Spinal cord (tissue), 10 donors: ENCODE results near the gene MRTFA. TPM values are rescaled to one million over a fixed set of nuclear protein-coding genes. Genes with fewer than 3 reads are reported as not detected.
"Not testable (repeated sequence)": the region's sequence is repeated elsewhere in the genome, so short reads cannot be mapped to it uniquely, and the experiment has no call there.

Source experiments
- DNase-seq, 6 donors: peaks; one replicate each; pipeline versions ENCODE4 v3.0.0 to v3.0.0-alpha.2; 2013 to 2015; ENCODE audit warnings: low spot score in 6 of 6, low read depth in 4 of 6
- H3K27ac ChIP-seq: one replicate; pipeline ENCODE4 v1.5.1; 2013; ENCODE audit warnings: low read depth, low read length, control low read depth
- H3K27me3 ChIP-seq: one replicate; pipeline ENCODE4 v1.6.1; 2013; ENCODE audit warnings: low read length; ENCODE audit not compliant: control insufficient read depth, insufficient read depth
- H3K36me3 ChIP-seq: one replicate; pipeline ENCODE4 v1.6.1; 2013; ENCODE audit warnings: low read length; ENCODE audit not compliant: control insufficient read depth, insufficient read depth
- H3K4me1 ChIP-seq: one replicate; pipeline ENCODE4 v1.6.1; 2013; ENCODE audit warnings: low read length; ENCODE audit not compliant: control insufficient read depth, insufficient read depth
- H3K4me3 ChIP-seq: one replicate; pipeline ENCODE4 v1.5.1; 2013; ENCODE audit warnings: low read depth, low read length, control low read depth
- H3K9me3 ChIP-seq: one replicate; pipeline ENCODE4 v1.6.1; 2013; ENCODE audit warnings: low read length; ENCODE audit not compliant: control insufficient read depth, insufficient read depth
- WGBS: methylation state at CpG from one replicate; pipeline ENCODE4 v1.1.5; 2013; ENCODE audit warnings: missing lambda C conversion rate; ENCODE audit not compliant: insufficient coverage; 5-methylcytosine and 5-hydroxymethylcytosine counted together
- polyA plus RNA-seq, 2 donors: library from polyadenylated mRNA; unstranded; fragments of 120-200 nt; gene quantifications; one replicate each; pipeline ENCODE4 v1.2.1, GENCODE V29; 2013; ENCODE audit not compliant: insufficient read length in 2 of 2
- total RNA-seq, 2 donors: library from RNA; depleted of rRNA in 1 of 2; stranded (reverse); fragments of 120-200 nt in 1 of 2; fragments of >200 nt in 1 of 2; gene quantifications; one replicate each; pipeline versions ENCODE4 v1.2.3 to v1.2.4, GENCODE V29; 2013 to 2014
- donor health status: healthy.

MRTFA gene
- total and polyA plus RNA-seq, 4 donors = 19.2 to 42.0 (median 34.0) TPM

- peaks cover 5% of the 10 kb centered on the region for H3K36me3 ChIP-seq
- WGBS = 89% methylated on average over 3 of the region's 3 CpGs
These were observed 40.1 kb upstream of the MRTFA start for GRCh38 chr22:40676644-40677043.

GRCh38 chr22:40676166-40676565, 39.6 kb upstream of the MRTFA start:
- H3K4me1 ChIP-seq = peaks cover 26% of the 10 kb centered on the region
- H3K36me3 ChIP-seq, H3K27ac ChIP-seq, H3K27me3 ChIP-seq, H3K9me3 ChIP-seq, DNase-seq, H3K4me3 ChIP-seq: not testable (repeated sequence)
- WGBS = 90% methylated on average over 4 of the region's 4 CpGs

More at GRCh38 chr22:40676644-40677043, 40.1 kb upstream of the MRTFA start:
- Histone ChIP-seq H3K4me1 (peaks cover 31% of the 10 kb centered on the region), H3K27me3 (no peaks in the 10 kb centered on the region), H3K9me3 (no peaks in the 10 kb centered on the region), H3K27ac (no peak overlapping the region), H3K4me3 (no peak overlapping the region)
- DNase-seq = no peak

- no peaks in the 10 kb centered on the region for H3K9me3 ChIP-seq
- 80% methylated on average over 1 of the region's 4 CpGs for WGBS
- peaks cover 9% of the 10 kb centered on the region for H3K4me1 ChIP-seq
- H3K27me3 ChIP-seq = no peaks in the 10 kb centered on the region
- H3K4me3 ChIP-seq = no peak overlapping the region
- no peak overlapping the region for H3K27ac ChIP-seq
- no peaks in the 10 kb centered on the region for H3K36me3 ChIP-seq
- DNase-seq = peak in 1 of 6 donors; percentile 48
These were observed 37.8 kb upstream of the MRTFA start for GRCh38 chr22:40674274-40674673.

- DNase-seq = no peak
- no peaks in the 10 kb centered on the region for H3K27me3 ChIP-seq
- 97% methylated on average over 3 of the region's 4 CpGs for WGBS
- H3K9me3 ChIP-seq = no peaks in the 10 kb centered on the region
- H3K36me3 ChIP-seq = no peaks in the 10 kb centered on the region
- no peaks in the 10 kb centered on the region for H3K4me1 ChIP-seq
- H3K27ac ChIP-seq = no peak overlapping the region
- no peak overlapping the region for H3K4me3 ChIP-seq
These were observed 36.5 kb upstream of the MRTFA start for GRCh38 chr22:40673017-40673416.

GRCh38 chr22:40671796-40672360, 35.4 kb upstream of the MRTFA start:
- Histone ChIP-seq H3K27ac (no peak overlapping the region), H3K9me3 (no peaks in the 10 kb centered on the region), H3K27me3 (no peaks in the 10 kb centered on the region), H3K4me3 (no peak overlapping the region), H3K36me3 (no peaks in the 10 kb centered on the region), H3K4me1 (no peaks in the 10 kb centered on the region)
- WGBS = 97% methylated on average over 7 of the region's 7 CpGs
- no peak for DNase-seq

- no peaks in the 10 kb centered on the region for H3K36me3 ChIP-seq
- H3K4me1 ChIP-seq = no peaks in the 10 kb centered on the region
- no peaks in the 10 kb centered on the region for H3K9me3 ChIP-seq
- H3K27me3 ChIP-seq = no peaks in the 10 kb centered on the region
- WGBS = 92% methylated on average over 13 of the region's 13 CpGs
- no peak overlapping the region for H3K4me3 ChIP-seq
- no peak overlapping the region for H3K27ac ChIP-seq
- DNase-seq = no peak
These were observed 34.9 kb upstream of the MRTFA start for GRCh38 chr22:40671369-40671768.

GRCh38 chr22:40670058-40670457, 33.5 kb upstream of the MRTFA start:
- peaks cover 7% of the 10 kb centered on the region for H3K4me1 ChIP-seq
- H3K27me3 ChIP-seq = no peaks in the 10 kb centered on the region
- WGBS = no CpG with 5 or more reads among the region's 2 CpGs
- H3K4me3 ChIP-seq = no peak overlapping the region
- no peak for DNase-seq
- no peaks in the 10 kb centered on the region for H3K9me3 ChIP-seq
- H3K36me3 ChIP-seq = no peaks in the 10 kb centered on the region
- no peak overlapping the region for H3K27ac ChIP-seq

GRCh38 chr22:40668611-40669411, 32.3 kb upstream of the MRTFA start:
- Histone ChIP-seq H3K36me3 (no peaks in the 10 kb centered on the region), H3K4me3 (no peak overlapping the region), H3K9me3 (no peaks in the 10 kb centered on the region), H3K4me1 (peaks cover 13% of the 10 kb centered on the region), H3K27me3 (no peaks in the 10 kb centered on the region), H3K27ac (no peak overlapping the region)
- 43% methylated on average over 5 of the region's 11 CpGs for WGBS
- no peak for DNase-seq

- Histone ChIP-seq H3K9me3 (no peaks in the 10 kb centered on the region), H3K4me1 (peaks cover 13% of the 10 kb centered on the region), H3K36me3 (no peaks in the 10 kb centered on the region), H3K27ac (peak overlapping the region; percentile 53), H3K4me3 (no peak overlapping the region), H3K27me3 (no peaks in the 10 kb centered on the region)
- WGBS = 24% methylated on average over 4 of the region's 7 CpGs
- DNase-seq = peak in 4 of 6 donors; percentile 69 to 95 (median 78)
These were observed 29.8 kb upstream of the MRTFA start for GRCh38 chr22:40666151-40666848.
